HepG2 (cell line): ENCODE data around the gene BOD1.

ENCODE experiments used
- EZH2 ChIP-seq: conservative IDR thresholded peaks from 2 replicates; pipeline ENCODE4 v1.6.1; 2012; ENCODE audit warnings: mild to moderate bottlenecking, low read depth, low read length, moderate library complexity
- SKIL ChIP-seq: sonication (generic); formaldehyde crosslinking; IDR thresholded peaks from 2 replicates; pipeline ENCODE4 v1.8.0; 2022; ENCODE audit warnings: missing genetic modification reagents, mild to moderate bottlenecking, moderate library complexity, borderline replicate concordance

- TF ChIP-seq EZH2 = no peak
- TF ChIP-seq SKIL (CRISPR knock-in tag) = no peak
Measured at GRCh38 chr5:173638126-173639040, 21.9 kb upstream of the BOD1 start.
